ENCODE data around the gene ERCC6. TPM values are rescaled to one million over a fixed set of nuclear protein-coding genes. Genes with fewer than 3 reads are reported as not detected.

The ERCC6 gene
- total and polyA plus RNA-seq, 7 donors: 3.0 to 16.6 (median 10.9) TPM

GRCh38 chr10:49577182-49577925 is 38.4 kb upstream of the ERCC6 start:
- intact Hi-C loops (cut with DNase I): no loop called here
- no peaks in the 10 kb centered on the region for H3K36me3 ChIP-seq
- 76 to 89% methylated on average over 2 of the region's 2 CpGs for WGBS, 2 donors

GRCh38 chr10:49575489-49576072 is 36.7 kb upstream of the ERCC6 start:
- no peak overlapping the region for H3K4me3 ChIP-seq
- H3K36me3 ChIP-seq: no peaks in the 10 kb centered on the region
- H3K27me3 ChIP-seq: no peaks in the 10 kb centered on the region
- peaks cover 0 to 23% (median 11%) of the 10 kb centered on the region in 4 donors for H3K4me1 ChIP-seq
- WGBS, 2 donors: 52 to 78% methylated on average over 11 of the region's 11 CpGs
- intact Hi-C loops (cut with DNase I): no loop called here
- H3K27ac ChIP-seq: no peak overlapping the region
- no peaks in the 10 kb centered on the region for H3K9me3 ChIP-seq
- TF ChIP-seq POLR2AphosphoS5 (IDR thresholded peaks at IDR 0.05) (no peak), POLR2A (IDR thresholded peaks at IDR 0.05) (no peak), EP300 (IDR thresholded peaks at IDR 0.05) (no peak), CTCF (IDR thresholded peaks at IDR 0.05) (no peak)
- DNase-seq: no peak

More at GRCh38 chr10:49577182-49577925, 38.4 kb upstream of the ERCC6 start:
- Histone ChIP-seq H3K27ac (no peak overlapping the region), H3K9me3 (no peaks in the 10 kb centered on the region), H3K4me3 (no peak overlapping the region), H3K27me3 (no peaks in the 10 kb centered on the region), H3K4me1 (peaks cover 0 to 14% (median 8%) of the 10 kb centered on the region in 4 donors)
- no peak for TF ChIP-seq POLR2A (IDR thresholded peaks at IDR 0.05)
- no peak for TF ChIP-seq EP300 (IDR thresholded peaks at IDR 0.05)
- TF ChIP-seq POLR2AphosphoS5 (IDR thresholded peaks at IDR 0.05): no peak
- no peak for TF ChIP-seq CTCF (IDR thresholded peaks at IDR 0.05)
- DNase-seq: no peak

GRCh38 chr10:49572594-49573114 is 33.7 kb upstream of the ERCC6 start:
- intact Hi-C loops (cut with DNase I): no loop called here
- WGBS, 2 donors: 70 to 76% methylated on average over 9 of the region's 9 CpGs

GRCh38 chr10:49571388-49571787 is 32.5 kb upstream of the ERCC6 start:
- H3K36me3 ChIP-seq: no peaks in the 10 kb centered on the region
- H3K4me3 ChIP-seq: no peak overlapping the region
- TF ChIP-seq CTCF (IDR thresholded peaks at IDR 0.05) (no peak), POLR2AphosphoS5 (IDR thresholded peaks at IDR 0.05) (peak in 3 of 4 donors; percentile 20 to 81 (median 74)), EP300 (IDR thresholded peaks at IDR 0.05) (peak in 1 of 4 donors; percentile 11), POLR2A (IDR thresholded peaks at IDR 0.05) (no peak)
- no peak for DNase-seq
- WGBS, 2 donors: 27 to 37% methylated on average over 2 of the region's 2 CpGs
- no peak overlapping the region for H3K27ac ChIP-seq
- H3K9me3 ChIP-seq: peaks cover 0 to 2% (median 0%) of the 10 kb centered on the region in 4 donors
- intact Hi-C loops (cut with DNase I): no loop called here
- H3K27me3 ChIP-seq: no peaks in the 10 kb centered on the region
- peaks cover 0 to 26% (median 2%) of the 10 kb centered on the region in 4 donors for H3K4me1 ChIP-seq

More at GRCh38 chr10:49572594-49573114, 33.7 kb upstream of the ERCC6 start:
- no peak for DNase-seq
- Histone ChIP-seq H3K9me3 (no peaks in the 10 kb centered on the region), H3K27ac (no peak overlapping the region), H3K4me3 (no peak overlapping the region), H3K4me1 (peaks cover 0 to 26% (median 2%) of the 10 kb centered on the region in 4 donors), H3K36me3 (no peaks in the 10 kb centered on the region), H3K27me3 (no peaks in the 10 kb centered on the region)
- TF ChIP-seq POLR2AphosphoS5 (IDR thresholded peaks at IDR 0.05): no peak
- TF ChIP-seq EP300 (IDR thresholded peaks at IDR 0.05): no peak
- TF ChIP-seq CTCF (IDR thresholded peaks at IDR 0.05): no peak
- no peak for TF ChIP-seq POLR2A (IDR thresholded peaks at IDR 0.05)

All from sigmoid colon (tissue), 7 donors.